Testis (tissue), 3 donors: Measurements from ENCODE around the gene SLC6A20. TPM values are rescaled to one million over a fixed set of nuclear protein-coding genes. Genes with fewer than 3 reads are reported as not detected.

ENCODE experiments used
- DNase-seq: peaks from one replicate; pipeline ENCODE4 v3.0.0-alpha.2; 2019
- H3K27ac ChIP-seq, 2 donors: fragments of 200-600 bp; sonication (generic); one replicate each; pipeline ENCODE4 v1.5.1; 2019
- H3K27me3 ChIP-seq: fragments of 200-600 bp; sonication (generic); one replicate; pipeline ENCODE4 v1.5.1; 2019
- H3K36me3 ChIP-seq: fragments of 200-600 bp; sonication (generic); one replicate; pipeline ENCODE4 v1.5.1; 2017; ENCODE audit warnings: low read depth; ENCODE audit errors: missing control alignments
- H3K4me1 ChIP-seq: fragments of 200-600 bp; sonication (generic); one replicate; pipeline ENCODE4 v1.5.1; 2019
- H3K4me3 ChIP-seq, 2 donors: fragments of 200-600 bp; sonication (generic); one replicate each; pipeline ENCODE4 v1.5.1; 2017 to 2019
- H3K9me3 ChIP-seq: fragments of 200-600 bp; sonication (generic); one replicate; pipeline ENCODE4 v1.5.1; 2017
- CTCF ChIP-seq, 3 experiments: fragments of 450-650 bp in 2 of 3; fragments of 200-600 bp in 1 of 3; sonication (generic) in 1 of 3; IDR thresholded peaks; one replicate each; pipeline ENCODE4 v1.5.1; 2016 to 2019; ENCODE audit warnings: antibody characterized with exemption in 3 of 3, mild to moderate bottlenecking in 2 of 3, moderate library complexity in 1 of 3
- POLR2A ChIP-seq: fragments of 450-650 bp; IDR thresholded peaks from one replicate; pipeline ENCODE4 v1.6.1; 2017; ENCODE audit warnings: antibody characterized with exemption, mild to moderate bottlenecking, moderate library complexity
- WGBS, 2 donors: methylation state at CpG; one replicate each; pipeline ENCODE4 v1.1.5; 2018; 5-methylcytosine and 5-hydroxymethylcytosine counted together
- intact Hi-C: fragments of 100-400 bp; cut with DNase I; formaldehyde crosslinking; loops from one replicate; pipeline ENCODE4 v1.15.1; 2023; ENCODE audit warnings: low total_unique reads
- polyA plus RNA-seq: library from polyadenylated mRNA; stranded (reverse); fragments of 350-450 nt; fragmentation: Illumina TruSeq; extraction: RNeasy Lipid Tissue Mini Kit (QIAGEN cat#74804); gene quantifications from one replicate; pipeline ENCODE4 v1.2.3, GENCODE V29; 2014; ENCODE audit warnings: low read depth, low replicate concordance; ENCODE audit not compliant: insufficient read depth
- total RNA-seq, 2 donors: library from RNA; depleted of rRNA; stranded (reverse); fragments of >200 nt; gene quantifications; one replicate each; pipeline ENCODE4 v1.2.3, GENCODE V29; 2016

Gene SLC6A20
- total and polyA plus RNA-seq, 3 donors from 2014 or later, result 0.87 to 2.3 (median 2.3) TPM

GRCh38 chr3:45826321-45826720 is 30.0 kb upstream of the SLC6A20 start:
- 66 to 76% methylated on average over 2 of the region's 2 CpGs for WGBS, 2 donors
- intact Hi-C loops, result no loop called here

DNA sequence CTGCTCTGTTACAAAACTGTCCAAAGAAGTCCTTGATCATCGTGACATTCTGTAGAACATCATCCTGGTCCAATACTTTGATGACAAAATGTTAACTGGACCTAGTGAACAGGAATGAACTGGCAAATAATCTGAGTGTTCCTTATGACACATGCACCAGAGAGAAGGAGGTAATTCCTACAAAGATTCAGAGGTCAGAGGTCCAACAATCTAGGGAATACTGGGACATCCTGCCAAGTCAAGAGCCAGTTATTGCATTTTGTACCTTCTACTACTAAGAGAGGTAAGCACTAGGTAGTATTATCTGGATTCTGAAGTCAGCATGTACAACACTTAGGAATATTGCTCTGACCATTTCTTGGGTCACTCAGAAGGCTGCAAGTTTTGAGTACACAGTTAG is 24.8 kb upstream of the SLC6A20 start:
- Histone ChIP-seq H3K36me3 (no peaks in the 10 kb centered on the region), H3K27me3 (no peaks in the 10 kb centered on the region), H3K27ac (no peak overlapping the region), H3K4me3 (no peak overlapping the region), H3K9me3 (no peaks in the 10 kb centered on the region), H3K4me1 (no peaks in the 10 kb centered on the region)
- no peak for DNase-seq
- intact Hi-C loops, result no loop called here
- TF ChIP-seq POLR2A (no peak), CTCF (IDR thresholded peaks at IDR 0.05) (no peak)
- 87 to 91% methylated on average over 1 of the region's 1 CpG for WGBS, 2 donors

More at GRCh38 chr3:45826321-45826720, 30.0 kb upstream of the SLC6A20 start:
- DNase-seq, result no peak
- Histone ChIP-seq H3K27me3 (no peaks in the 10 kb centered on the region), H3K27ac (no peak overlapping the region), H3K9me3 (no peaks in the 10 kb centered on the region), H3K4me3 (no peak overlapping the region), H3K4me1 (no peaks in the 10 kb centered on the region), H3K36me3 (no peaks in the 10 kb centered on the region)
- TF ChIP-seq CTCF (IDR thresholded peaks at IDR 0.05) (no peak), POLR2A (no peak)

DNA sequence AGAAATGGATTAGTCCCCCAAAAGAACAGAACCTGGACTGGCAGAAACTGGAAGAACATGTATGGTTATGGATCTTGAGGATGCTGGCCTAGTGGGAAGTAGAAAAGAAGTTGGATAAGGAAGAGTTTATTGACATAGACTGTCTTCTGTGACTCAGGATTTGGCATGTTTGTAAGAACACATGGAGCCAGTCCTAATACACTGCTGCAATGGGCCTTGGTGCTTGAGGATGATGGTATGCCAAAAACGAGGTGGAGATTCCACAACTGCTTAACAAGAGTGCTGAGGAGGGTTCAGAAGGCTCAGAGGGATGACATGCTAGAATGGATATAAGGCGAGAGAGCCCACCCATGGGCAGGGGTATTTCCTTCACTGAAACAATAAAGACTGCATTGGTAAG is 23.2 kb upstream of the SLC6A20 start:
- no peaks in the 10 kb centered on the region for H3K36me3 ChIP-seq
- H3K4me1 ChIP-seq, result no peaks in the 10 kb centered on the region
- no peak overlapping the region for H3K27ac ChIP-seq
- no peaks in the 10 kb centered on the region for H3K9me3 ChIP-seq
- no peaks in the 10 kb centered on the region for H3K27me3 ChIP-seq
- intact Hi-C loops, result no loop called here
- TF ChIP-seq POLR2A (no peak), CTCF (IDR thresholded peaks at IDR 0.05) (no peak)
- DNase-seq, result no peak
- no peak overlapping the region for H3K4me3 ChIP-seq
- 85 to 87% methylated on average over 2 of the region's 2 CpGs for WGBS, 2 donors

DNA sequence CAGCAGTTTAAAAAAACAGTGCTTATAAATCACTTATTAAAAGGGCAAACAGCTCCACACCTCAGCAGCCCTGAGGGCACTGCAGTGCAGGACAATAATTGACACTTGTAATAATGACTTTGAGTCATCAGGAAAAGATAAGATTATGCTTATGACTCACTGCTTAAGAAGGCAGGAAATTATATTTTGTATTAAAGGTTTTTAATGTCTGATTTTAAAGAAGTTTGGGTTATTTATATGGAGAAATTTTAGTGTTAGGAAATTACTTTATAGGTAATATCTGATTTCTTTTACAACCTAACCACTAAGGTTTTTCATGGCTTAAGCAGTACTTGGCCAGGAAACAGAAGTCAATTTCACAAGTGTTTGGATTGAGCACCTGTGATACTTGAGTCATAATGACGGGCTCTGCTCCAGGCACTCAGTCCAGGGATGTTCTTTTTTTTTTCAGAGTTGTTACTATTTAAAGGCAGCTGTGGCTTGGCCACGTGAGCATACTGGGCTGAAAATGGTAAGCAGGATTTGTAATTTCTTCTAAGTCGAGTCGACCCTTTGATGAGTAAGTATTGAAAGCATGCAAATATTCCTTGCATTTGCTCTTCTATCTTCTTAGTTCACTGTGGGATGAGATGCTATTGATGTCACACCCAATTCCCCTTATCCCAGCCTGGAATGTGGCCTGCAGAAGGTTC is 21.6 kb upstream of the SLC6A20 start:
- H3K36me3 ChIP-seq, result no peaks in the 10 kb centered on the region
- no peaks in the 10 kb centered on the region for H3K9me3 ChIP-seq
- TF ChIP-seq CTCF (IDR thresholded peaks at IDR 0.05) (no peak), POLR2A (no peak)
- H3K4me3 ChIP-seq, result no peak overlapping the region
- no peaks in the 10 kb centered on the region for H3K4me1 ChIP-seq
- H3K27me3 ChIP-seq, result no peaks in the 10 kb centered on the region
- DNase-seq, result peak; percentile 27
- intact Hi-C loops, result no loop called here
- 28 to 38% methylated on average over 4 of the region's 4 CpGs for WGBS, 2 donors
- no peak overlapping the region for H3K27ac ChIP-seq

GRCh38 chr3:45816544-45816943 is 20.2 kb upstream of the SLC6A20 start:
- DNase-seq, result no peak
- H3K4me3 ChIP-seq, result no peak overlapping the region
- no peaks in the 10 kb centered on the region for H3K36me3 ChIP-seq
- no peaks in the 10 kb centered on the region for H3K4me1 ChIP-seq
- 38 to 41% methylated on average over 3 of the region's 3 CpGs for WGBS, 2 donors
- intact Hi-C loops, result no loop called here
- TF ChIP-seq POLR2A, result no peak
- no peak for TF ChIP-seq CTCF (IDR thresholded peaks at IDR 0.05)
- H3K9me3 ChIP-seq, result no peaks in the 10 kb centered on the region
- H3K27ac ChIP-seq, result no peak overlapping the region
- no peaks in the 10 kb centered on the region for H3K27me3 ChIP-seq
